Bronchus fibroblast of lung (primary cell): ENCODE results near the gene ZNF569. TPM values are rescaled to one million over a fixed set of nuclear protein-coding genes. Genes with fewer than 3 reads are reported as not detected.

Source experiments
- total RNA-seq: library from RNA; depleted of rRNA; stranded (reverse); fragments of >200 nt; gene quantifications from 2 replicates; pipeline ENCODE4 v1.2.3, GENCODE V29; 2015

ZNF569 gene
- 4.0 and 5.4 TPM in 2 replicates for total RNA-seq

GRCh38 chr19:37466798-37467607 lies at the start of gene ZNF569:
Gene ZNF569 (minus strand): TSS chr19:37467444. CDS start chr19:37444921, 22,523 bp downstream.

GRCh38 chr19:37506387-37507166 lies 39.3 kb upstream of the ZNF569 start, which contains the start of gene ZNF793:
Gene ZNF793 (plus strand): TSS chr19:37506939. CDS start chr19:37523440, 16,501 bp downstream.

GRCh38 chr19:37468961-37469777 lies 1.9 kb upstream of the ZNF569 start, which contains the start of gene ZNF570:
Gene ZNF570 (plus strand): TSS chr19:37469356. CDS start chr19:37470355, 999 bp downstream.

GRCh38 chr19:37370880-37371661 lies 96.2 kb downstream of the ZNF569 start, which contains the start of gene ZNF527:
Gene ZNF527 (plus strand): TSS chr19:37371099. CDS start chr19:37374199, 3,100 bp downstream.

Other genes with a start within 250 kb of the ZNF569 start
- 2.0 and 2.2 TPM in 2 replicates for gene ZNF383, start 249.2 kb downstream of the ZNF569 start, total RNA-seq
- 1.5 and 2.5 TPM in 2 replicates for gene ZNF527, start 96.3 kb downstream of the ZNF569 start, total RNA-seq
- gene ZNF570, start 1.9 kb upstream of the ZNF569 start, total RNA-seq = 3.2 and 3.4 TPM in 2 replicates
- 1.8 and 2.7 TPM in 2 replicates for gene ZNF793, start 39.5 kb upstream of the ZNF569 start, total RNA-seq
- 1.2 TPM in 2 replicates for gene ZNF571, start 127.3 kb upstream of the ZNF569 start, total RNA-seq
- gene ZNF540, start 127.4 kb upstream of the ZNF569 start, total RNA-seq = 0.30 and 0.50 TPM in 2 replicates
- 7.1 TPM in 2 replicates for gene ZFP30, start 188.0 kb upstream of the ZNF569 start, total RNA-seq